A549 treated with RU486 at 1 μM for 4 hours (cell line): ENCODE results near the gene DPM3. TPM values are rescaled to one million over a fixed set of nuclear protein-coding genes. Genes with fewer than 3 reads are reported as not detected.

Source experiments
- total RNA-seq: library from RNA; stranded (reverse); fragments of 200-300 nt; extraction: Qiagen RNA extraction; gene quantifications from 5 replicates; pipeline ENCODE4 v1.2.3, GENCODE V29; 2022; ENCODE audit warnings: low read depth

The DPM3 gene, protein sequence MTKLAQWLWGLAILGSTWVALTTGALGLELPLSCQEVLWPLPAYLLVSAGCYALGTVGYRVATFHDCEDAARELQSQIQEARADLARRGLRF
- 64.1 to 107 TPM (median 94.9 TPM) in 5 replicates for total RNA-seq

DNA sequence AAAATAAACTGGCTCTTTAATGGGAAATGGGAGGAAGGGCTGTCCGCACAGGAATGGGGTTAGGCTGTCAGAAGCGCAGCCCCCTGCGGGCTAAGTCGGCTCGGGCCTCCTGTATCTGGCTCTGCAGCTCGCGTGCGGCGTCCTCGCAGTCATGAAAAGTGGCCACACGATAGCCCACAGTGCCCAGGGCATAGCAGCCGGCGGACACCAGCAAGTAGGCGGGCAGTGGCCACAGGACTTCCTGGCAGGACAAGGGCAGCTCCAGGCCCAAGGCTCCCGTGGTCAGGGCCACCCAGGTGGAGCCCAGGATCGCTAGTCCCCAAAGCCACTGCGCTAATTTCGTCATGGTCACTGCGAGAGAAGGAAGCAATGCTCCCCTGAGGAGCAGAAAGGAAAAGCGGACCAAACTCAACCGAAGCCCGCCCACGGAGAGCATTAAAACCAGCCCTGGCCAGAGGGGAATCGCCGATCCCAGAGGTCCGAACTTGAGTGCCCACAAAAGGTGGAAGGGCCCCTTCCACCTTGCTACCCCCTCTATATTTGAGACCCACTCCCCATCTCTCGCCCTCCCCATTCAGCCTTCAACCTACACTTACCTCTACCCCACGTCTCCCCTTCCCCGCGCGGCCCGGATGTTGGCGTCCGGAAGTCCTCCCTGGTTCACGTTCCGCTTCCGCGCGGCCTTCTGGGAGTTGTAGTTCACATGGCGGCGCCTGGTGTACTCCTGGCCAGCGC is at the start of gene DPM3:
Gene DPM3 (minus strand): TSS at position 637 of the 735 bp plus-strand sequence. CDS start 291 bp downstream, at position 346.

DNA sequence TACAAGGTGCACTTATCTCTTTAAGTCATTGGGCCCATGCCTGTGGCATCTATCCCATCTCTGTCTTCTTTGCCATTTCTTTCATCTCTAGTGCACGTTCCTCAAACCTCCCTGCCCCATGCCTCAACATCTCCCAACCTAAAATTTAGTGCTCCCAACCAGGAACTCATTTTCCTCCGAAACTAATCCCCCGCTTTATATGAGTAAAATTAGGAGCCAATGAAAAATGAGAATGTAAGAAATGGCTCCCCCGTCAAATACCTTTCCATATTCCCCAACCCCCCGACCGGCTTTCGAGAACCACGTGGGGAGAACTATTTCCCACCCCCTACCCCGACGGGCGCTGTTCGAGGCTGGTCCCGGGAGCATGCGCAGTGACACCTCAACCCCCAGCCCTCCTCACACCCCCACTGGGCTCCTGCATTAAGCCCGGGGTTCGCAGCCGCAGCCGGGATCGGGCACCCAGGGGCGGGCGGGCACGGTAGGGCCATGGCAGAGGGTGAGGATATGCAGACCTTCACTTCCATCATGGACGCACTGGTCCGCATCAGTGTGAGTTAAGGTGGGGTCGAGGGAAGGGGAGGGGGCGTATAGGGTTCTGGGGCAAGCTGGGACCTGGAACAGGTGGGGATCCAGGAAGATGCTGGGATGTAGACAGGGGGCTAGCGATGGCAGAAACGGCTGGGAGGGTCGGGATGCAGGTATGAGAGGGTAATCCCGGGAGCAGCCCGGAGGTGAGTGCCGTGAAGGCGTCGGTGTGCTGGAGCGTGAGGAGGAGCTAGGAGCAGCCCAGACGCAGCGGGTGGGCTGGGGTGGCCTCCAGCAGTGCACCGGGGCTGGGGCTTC is 33.4 kb upstream of the DPM3 start, which contains the start of gene TRIM46:
Gene TRIM46 (plus strand): TSS at position 372 of the 846 bp plus-strand sequence. CDS start 118 bp downstream, at position 490.

GRCh38 chr1:155172732-155173477 is 32.6 kb upstream of the DPM3 start, which contains the start of gene KRTCAP2:
Gene KRTCAP2 (minus strand): TSS chr1:155173304. CDS start chr1:155173224, 80 bp downstream.

DNA sequence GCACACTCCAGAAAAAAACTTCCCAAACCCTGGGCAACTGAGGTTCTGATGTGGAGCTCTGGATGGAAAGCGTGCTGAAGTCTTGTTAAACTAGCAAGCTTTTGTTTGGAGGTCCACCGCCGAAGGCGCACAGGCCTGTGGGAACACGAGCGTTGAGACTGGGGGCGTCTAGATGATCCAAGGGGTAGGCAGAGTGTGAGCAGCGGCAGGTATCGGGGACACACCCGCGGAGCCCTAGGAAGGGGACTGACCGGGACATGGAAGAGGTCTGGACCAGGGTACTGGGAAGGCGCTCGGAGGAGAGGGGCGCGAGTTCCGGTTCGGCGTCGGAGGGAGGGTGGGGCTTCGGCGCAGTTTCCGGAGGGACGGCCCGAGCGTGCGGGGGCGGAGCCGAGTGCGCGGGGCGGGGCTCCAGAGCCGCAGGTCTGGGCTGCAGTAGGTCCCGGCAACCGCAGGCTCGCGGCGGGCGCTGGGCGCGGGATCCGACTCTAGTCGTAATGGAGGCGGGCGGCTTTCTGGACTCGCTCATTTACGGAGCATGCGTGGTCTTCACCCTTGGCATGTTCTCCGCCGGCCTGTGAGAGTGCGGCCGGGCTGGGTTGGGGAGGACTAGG is 4.8 kb downstream of the DPM3 start, which contains the start of gene SLC50A1:
Gene SLC50A1 (plus strand): TSS at position 438 of the 614 bp plus-strand sequence. CDS start 60 bp downstream, at position 498.

DNA sequence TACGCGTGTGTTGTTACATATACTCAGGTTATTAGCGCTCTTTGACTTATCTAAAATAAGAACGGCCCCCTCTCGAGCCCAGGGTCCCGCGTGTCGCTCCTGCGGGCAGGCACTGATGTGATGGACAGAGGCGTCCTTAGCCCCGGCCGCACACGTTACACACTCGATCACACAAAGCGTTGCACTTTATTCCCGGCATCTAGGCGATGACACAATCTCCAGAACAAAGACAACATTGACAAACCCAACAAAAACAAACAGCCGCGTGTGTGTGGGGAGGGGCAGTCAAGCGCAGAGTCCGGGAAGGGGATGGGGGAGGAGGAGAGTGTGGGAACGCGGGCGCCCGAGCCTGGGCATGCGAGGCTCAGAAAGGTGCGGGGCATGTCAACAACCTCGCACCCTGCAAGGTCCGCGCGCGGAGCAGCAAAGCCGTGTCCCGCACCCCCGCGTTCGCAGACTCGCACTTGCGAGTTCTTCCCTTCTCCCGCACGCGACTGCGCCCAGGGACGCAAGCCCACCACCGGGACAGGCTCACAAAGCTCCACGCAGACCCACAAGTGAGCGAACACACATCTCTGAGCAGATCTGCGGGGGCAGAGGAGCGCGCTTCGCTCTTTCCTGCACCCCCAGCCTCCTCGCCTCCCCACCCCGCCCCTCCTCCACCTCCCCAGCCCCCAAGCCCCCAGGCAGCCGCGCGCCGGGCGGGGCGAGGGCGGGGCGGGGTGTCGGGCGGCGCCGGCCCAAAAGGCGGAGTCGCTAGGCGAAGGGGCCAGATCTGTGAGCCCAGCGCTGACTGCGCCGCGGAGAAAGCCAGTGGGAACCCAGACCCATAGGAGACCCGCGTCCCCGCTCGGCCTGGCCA is 13.0 kb downstream of the DPM3 start, which contains the start of gene EFNA1:
Gene EFNA1 (plus strand): TSS at position 772 of the 862 bp plus-strand sequence. CDS start 102 bp downstream, outside the sequence.

Other genes with a start within 250 kb of the DPM3 start
- 34.6 to 44.3 TPM (median 42.0 TPM) in 5 replicates for gene PMVK, start 203.8 kb downstream of the DPM3 start, total RNA-seq
- 11.8 to 16.5 TPM (median 14.4 TPM) in 5 replicates for gene PBXIP1, start 184.4 kb downstream of the DPM3 start, total RNA-seq
- 19.5 to 24.1 TPM (median 22.6 TPM) in 5 replicates for gene PYGO2, start 178.7 kb downstream of the DPM3 start, total RNA-seq
- 128 to 150 TPM (median 144 TPM) in 5 replicates for gene SHC1, start 169.8 kb downstream of the DPM3 start, total RNA-seq
- gene CKS1B, start 165.8 kb downstream of the DPM3 start, total RNA-seq, result 325 to 385 TPM (median 338 TPM) in 5 replicates
- 33.1 to 53.6 TPM (median 42.5 TPM) in 5 replicates for gene FLAD1, start 157.2 kb downstream of the DPM3 start, total RNA-seq
- gene LENEP, start 146.9 kb downstream of the DPM3 start, total RNA-seq, result not detected in 5 replicates
- 18.9 to 28.7 TPM (median 22.3 TPM) in 5 replicates for gene ZBTB7B, start 137.7 kb downstream of the DPM3 start, total RNA-seq
- 0.08 to 0.67 TPM (median 0.45 TPM) in 5 replicates for gene DCST2, start 106.8 kb downstream of the DPM3 start, total RNA-seq
- not detected in 5 replicates for gene DCST1, start 106.7 kb downstream of the DPM3 start, total RNA-seq
- gene ADAM15, start 89.2 kb downstream of the DPM3 start, total RNA-seq, result 52.7 to 85.0 TPM (median 72.2 TPM) in 5 replicates
- 7.2 to 9.3 TPM (median 7.9 TPM) in 5 replicates for gene EFNA4, start 76.8 kb downstream of the DPM3 start, total RNA-seq
- 3.0 to 5.4 TPM (median 3.9 TPM) in 5 replicates for gene EFNA3, start 61.7 kb downstream of the DPM3 start, total RNA-seq
- gene EFNA1, start 12.7 kb downstream of the DPM3 start, total RNA-seq, result 34.4 to 48.7 TPM (median 37.8 TPM) in 5 replicates
- gene SLC50A1, start 4.7 kb downstream of the DPM3 start, total RNA-seq, result 33.6 to 37.6 TPM (median 35.3 TPM) in 5 replicates
- 193 to 252 TPM (median 242 TPM) in 5 replicates for gene KRTCAP2, start 32.8 kb upstream of the DPM3 start, total RNA-seq
- gene TRIM46, start 33.3 kb upstream of the DPM3 start, total RNA-seq, result 1.1 to 2.2 TPM (median 1.4 TPM) in 5 replicates
- 5.5 to 10.3 TPM (median 7.8 TPM) in 5 replicates for gene THBS3, start 67.4 kb upstream of the DPM3 start, total RNA-seq
- gene MTX1, start 68.2 kb upstream of the DPM3 start, total RNA-seq, result 61.2 to 76.7 TPM (median 74.1 TPM) in 5 replicates
- gene ENTREP3, start 115.0 kb upstream of the DPM3 start, total RNA-seq, result 27.2 to 41.6 TPM (median 36.2 TPM) in 5 replicates
- 95.7 to 138 TPM (median 124 TPM) in 5 replicates for gene SCAMP3, start 121.8 kb upstream of the DPM3 start, total RNA-seq
- 20.3 to 28.2 TPM (median 22.9 TPM) in 5 replicates for gene CLK2, start 133.0 kb upstream of the DPM3 start, total RNA-seq
- 2.6 to 6.2 TPM (median 4.4 TPM) in 5 replicates for gene HCN3, start 136.9 kb upstream of the DPM3 start, total RNA-seq
- gene PKLR, start 160.9 kb upstream of the DPM3 start, total RNA-seq, result 0.03 TPM in 1 of 5 replicates, not detected in the others
- 158 to 185 TPM (median 166 TPM) in 5 replicates for gene FDPS, start 168.3 kb upstream of the DPM3 start, total RNA-seq
- gene RUSC1, start 180.4 kb upstream of the DPM3 start, total RNA-seq, result 36.2 to 57.5 TPM (median 48.6 TPM) in 5 replicates